Rectal smooth muscle tissue (tissue), 1 donor: ENCODE data around the gene KPTN.

Experiments used
- H3K27ac ChIP-seq: one replicate; pipeline ENCODE4 v1.7.0; 2013; ENCODE audit warnings: low read depth, low read length, inconsistent platforms
- H3K27me3 ChIP-seq: one replicate; pipeline ENCODE4 v1.7.0; 2013; ENCODE audit warnings: low read length; ENCODE audit not compliant: control insufficient read depth, insufficient read depth
- H3K36me3 ChIP-seq: one replicate; pipeline ENCODE4 v1.7.0; 2013; ENCODE audit warnings: low read length; ENCODE audit not compliant: control insufficient read depth, insufficient read depth
- H3K4me1 ChIP-seq: one replicate; pipeline ENCODE4 v1.7.0; 2013; ENCODE audit warnings: low read length; ENCODE audit not compliant: control insufficient read depth, insufficient read depth
- H3K4me3 ChIP-seq: one replicate; pipeline ENCODE4 v1.7.0; 2013; ENCODE audit warnings: low read length
- H3K9ac ChIP-seq: one replicate; pipeline ENCODE4 v1.7.0; 2013; ENCODE audit warnings: low read length

The KPTN gene

GRCh38 chr19:47483800-47484690, at the start of gene KPTN:
TSS of gene KPTN (minus strand) at chr19:47484219. CDS start at chr19:47484160, 59 bp downstream.
- H3K27ac ChIP-seq: peak within 1 kb of the TSS; percentile 83
- H3K4me1 ChIP-seq: no peaks in the 10 kb centered on the region

GRCh38 chr19:47531640-47532387, 47.8 kb upstream of the KPTN start:
- Histone ChIP-seq H3K4me3 (no peak overlapping the region), H3K9ac (no peak overlapping the region), H3K36me3 (no peaks in the 10 kb centered on the region), H3K27ac (no peak overlapping the region), H3K27me3 (no peaks in the 10 kb centered on the region), H3K4me1 (no peaks in the 10 kb centered on the region)

More at GRCh38 chr19:47483800-47484690, at the start of gene KPTN:
- no peaks in the 10 kb centered on the region for H3K36me3 ChIP-seq
- peak within 1 kb of the TSS; percentile 66 for H3K9ac ChIP-seq
- peak within 1 kb of the TSS; percentile 68 for H3K4me3 ChIP-seq
- H3K27me3 ChIP-seq: no peaks in the 10 kb centered on the region

GRCh38 chr19:47529018-47529742, 45.2 kb upstream of the KPTN start:
- Histone ChIP-seq H3K9ac (no peak overlapping the region), H3K36me3 (no peaks in the 10 kb centered on the region), H3K27me3 (no peaks in the 10 kb centered on the region), H3K4me1 (no peaks in the 10 kb centered on the region), H3K27ac (no peak overlapping the region), H3K4me3 (no peak overlapping the region)

GRCh38 chr19:47526798-47527197, 42.8 kb upstream of the KPTN start:
- Histone ChIP-seq H3K27me3 (no peaks in the 10 kb centered on the region), H3K27ac (no peak overlapping the region), H3K9ac (no peak overlapping the region), H3K36me3 (no peaks in the 10 kb centered on the region), H3K4me3 (no peak overlapping the region), H3K4me1 (no peaks in the 10 kb centered on the region)

GRCh38 chr19:47523473-47523872, 39.5 kb upstream of the KPTN start:
- H3K27me3 ChIP-seq: no peaks in the 10 kb centered on the region
- no peak overlapping the region for H3K9ac ChIP-seq
- no peaks in the 10 kb centered on the region for H3K4me1 ChIP-seq
- H3K4me3 ChIP-seq: no peak overlapping the region
- H3K36me3 ChIP-seq: no peaks in the 10 kb centered on the region
- H3K27ac ChIP-seq: no peak overlapping the region

GRCh38 chr19:47521473-47522180, 37.6 kb upstream of the KPTN start:
- H3K4me1 ChIP-seq: no peaks in the 10 kb centered on the region
- H3K27ac ChIP-seq: peak overlapping the region; percentile 3
- no peak overlapping the region for H3K9ac ChIP-seq
- no peaks in the 10 kb centered on the region for H3K27me3 ChIP-seq
- H3K36me3 ChIP-seq: no peaks in the 10 kb centered on the region
- H3K4me3 ChIP-seq: no peak overlapping the region

- Histone ChIP-seq H3K27ac (no peak overlapping the region), H3K4me3 (no peak overlapping the region), H3K4me1 (no peaks in the 10 kb centered on the region), H3K9ac (no peak overlapping the region), H3K36me3 (no peaks in the 10 kb centered on the region), H3K27me3 (no peaks in the 10 kb centered on the region)
These were observed 36.8 kb upstream of the KPTN start for GRCh38 chr19:47520839-47521238.

- H3K4me3 ChIP-seq: no peak overlapping the region
- no peaks in the 10 kb centered on the region for H3K36me3 ChIP-seq
- H3K9ac ChIP-seq: no peak overlapping the region
- H3K4me1 ChIP-seq: no peaks in the 10 kb centered on the region
- H3K27me3 ChIP-seq: no peaks in the 10 kb centered on the region
- no peak overlapping the region for H3K27ac ChIP-seq
These were observed 36.4 kb upstream of the KPTN start for GRCh38 chr19:47520343-47520806.

GRCh38 chr19:47518854-47519253, 34.8 kb upstream of the KPTN start:
- Histone ChIP-seq H3K36me3 (no peaks in the 10 kb centered on the region), H3K4me3 (no peak overlapping the region), H3K27ac (no peak overlapping the region), H3K9ac (no peak overlapping the region), H3K4me1 (no peaks in the 10 kb centered on the region), H3K27me3 (no peaks in the 10 kb centered on the region)

GRCh38 chr19:47518139-47518538, 34.1 kb upstream of the KPTN start:
- Histone ChIP-seq H3K36me3 (no peaks in the 10 kb centered on the region), H3K4me1 (peaks cover 5% of the 10 kb centered on the region), H3K27ac (no peak overlapping the region), H3K9ac (no peak overlapping the region), H3K27me3 (no peaks in the 10 kb centered on the region), H3K4me3 (no peak overlapping the region)

GRCh38 chr19:47514869-47515588, 31.0 kb upstream of the KPTN start, which contains the start of gene NAPA:
TSS of gene NAPA (minus strand) at chr19:47515063. CDS start at chr19:47514940, 123 bp downstream.
- Histone ChIP-seq H3K27ac (peak within 1 kb of the TSS; percentile 98), H3K27me3 (no peaks in the 10 kb centered on the region), H3K4me1 (peaks cover 24% of the 10 kb centered on the region), H3K4me3 (peak within 1 kb of the TSS; percentile 73), H3K9ac (peak within 1 kb of the TSS; percentile 100), H3K36me3 (no peaks in the 10 kb centered on the region)
